ENCODE results near the gene DAPK2. TPM values are rescaled to one million over a fixed set of nuclear protein-coding genes. Genes with fewer than 3 reads are reported as not detected.
A peak's percentile ranks its signal among the peaks of the same experiment; 100 is the strongest.

The DAPK2 gene
- total and polyA plus RNA-seq, 2 of the 13 experiments (the other 11 are each of a cell fraction or from before 2014, with no cell fraction given), result 0.33 to 0.63 TPM

DNA sequence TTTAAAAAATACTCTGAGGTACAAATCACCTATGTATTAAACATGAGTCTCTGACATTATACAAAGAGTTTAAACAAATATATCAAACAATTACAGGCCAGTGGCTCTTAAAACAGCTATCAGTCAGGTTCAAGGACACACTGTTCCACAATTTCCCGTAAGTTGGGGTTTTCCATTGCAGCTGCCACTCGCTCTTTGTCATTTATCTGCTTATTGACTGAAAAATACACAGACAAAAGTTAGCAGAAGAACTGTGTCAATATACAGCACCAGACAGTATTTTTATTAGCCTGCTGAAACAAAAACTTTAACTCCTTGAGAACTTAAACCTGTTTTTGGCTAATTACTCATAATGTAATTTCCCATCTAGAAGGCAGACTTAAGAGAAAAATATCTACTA is 26.5 kb upstream of the DAPK2 start (continued):
- no peak for TF ChIP-seq HDAC6 (IDR thresholded peaks at IDR 0.05; ENCODE audit: low read depth, low read length)
- TF ChIP-seq ZNF44 (CRISPR knock-in tag; IDR thresholded peaks at IDR 0.05), result no peak
- no peak for TF ChIP-seq ZNF891 (CRISPR knock-in tag; IDR thresholded peaks at IDR 0.05)
- no peak for TF ChIP-seq TRIM24 (CRISPR knock-in tag; IDR thresholded peaks at IDR 0.05)
- no peak for TF ChIP-seq SOX6 (IDR thresholded peaks at IDR 0.05)
- TF ChIP-seq SOX6 (CRISPR knock-in tag; IDR thresholded peaks at IDR 0.05), result peak; percentile 99
- TF ChIP-seq, protein P1, sequence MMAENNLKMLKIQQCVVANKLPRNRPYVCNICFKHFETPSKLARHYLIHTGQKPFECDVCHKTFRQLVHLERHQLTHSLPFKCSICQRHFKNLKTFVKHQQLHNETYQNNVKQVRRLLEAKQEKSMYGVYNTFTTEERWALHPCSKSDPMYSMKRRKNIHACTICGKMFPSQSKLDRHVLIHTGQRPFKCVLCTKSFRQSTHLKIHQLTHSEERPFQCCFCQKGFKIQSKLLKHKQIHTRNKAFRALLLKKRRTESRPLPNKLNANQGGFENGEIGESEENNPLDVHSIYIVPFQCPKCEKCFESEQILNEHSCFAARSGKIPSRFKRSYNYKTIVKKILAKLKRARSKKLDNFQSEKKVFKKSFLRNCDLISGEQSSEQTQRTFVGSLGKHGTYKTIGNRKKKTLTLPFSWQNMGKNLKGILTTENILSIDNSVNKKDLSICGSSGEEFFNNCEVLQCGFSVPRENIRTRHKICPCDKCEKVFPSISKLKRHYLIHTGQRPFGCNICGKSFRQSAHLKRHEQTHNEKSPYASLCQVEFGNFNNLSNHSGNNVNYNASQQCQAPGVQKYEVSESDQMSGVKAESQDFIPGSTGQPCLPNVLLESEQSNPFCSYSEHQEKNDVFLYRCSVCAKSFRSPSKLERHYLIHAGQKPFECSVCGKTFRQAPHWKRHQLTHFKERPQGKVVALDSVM (CRISPR knock-in tag; IDR thresholded peaks at IDR 0.05), result no peak
- TF ChIP-seq HNF4A (CRISPR knock-in tag; IDR thresholded peaks at IDR 0.05), result peak; percentile 69
- no peak for TF ChIP-seq CC2D1A (CRISPR knock-in tag; IDR thresholded peaks at IDR 0.05)
- TF ChIP-seq ZNF7 (CRISPR knock-in tag; IDR thresholded peaks at IDR 0.05), result peak; percentile 47; the same call in 1 of the 2 replicates
- peak; percentile 84 for TF ChIP-seq NR2F6 (IDR thresholded peaks at IDR 0.05)
- peak; percentile 82 for TF ChIP-seq NR2F6 (CRISPR knock-in tag; IDR thresholded peaks at IDR 0.05)
- peak; percentile 57 for TF ChIP-seq ASH2L (IDR thresholded peaks at IDR 0.05; ENCODE audit: insufficient read length, low read depth, low read length)
- no peak for TF ChIP-seq ZNF260 (CRISPR knock-in tag; IDR thresholded peaks at IDR 0.05; ENCODE audit: borderline replicate concordance, low read depth)
- peak; percentile 75; the same call in 1 of the 2 replicates for TF ChIP-seq FOXA1 (IDR thresholded peaks at IDR 0.05)
- TF ChIP-seq FOXA1 (CRISPR knock-in tag; IDR thresholded peaks at IDR 0.05), result peak; percentile 93
- peak; percentile 93; the same call in 1 of the 2 replicates for TF ChIP-seq RELA (CRISPR knock-in tag; IDR thresholded peaks at IDR 0.05)
- TF ChIP-seq, protein P2, sequence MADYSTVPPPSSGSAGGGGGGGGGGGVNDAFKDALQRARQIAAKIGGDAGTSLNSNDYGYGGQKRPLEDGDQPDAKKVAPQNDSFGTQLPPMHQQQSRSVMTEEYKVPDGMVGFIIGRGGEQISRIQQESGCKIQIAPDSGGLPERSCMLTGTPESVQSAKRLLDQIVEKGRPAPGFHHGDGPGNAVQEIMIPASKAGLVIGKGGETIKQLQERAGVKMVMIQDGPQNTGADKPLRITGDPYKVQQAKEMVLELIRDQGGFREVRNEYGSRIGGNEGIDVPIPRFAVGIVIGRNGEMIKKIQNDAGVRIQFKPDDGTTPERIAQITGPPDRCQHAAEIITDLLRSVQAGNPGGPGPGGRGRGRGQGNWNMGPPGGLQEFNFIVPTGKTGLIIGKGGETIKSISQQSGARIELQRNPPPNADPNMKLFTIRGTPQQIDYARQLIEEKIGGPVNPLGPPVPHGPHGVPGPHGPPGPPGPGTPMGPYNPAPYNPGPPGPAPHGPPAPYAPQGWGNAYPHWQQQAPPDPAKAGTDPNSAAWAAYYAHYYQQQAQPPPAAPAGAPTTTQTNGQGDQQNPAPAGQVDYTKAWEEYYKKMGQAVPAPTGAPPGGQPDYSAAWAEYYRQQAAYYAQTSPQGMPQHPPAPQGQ (CRISPR knock-in tag; IDR thresholded peaks at IDR 0.05; ENCODE audit: borderline replicate concordance), result no peak
- TF ChIP-seq ZSCAN9 (CRISPR knock-in tag; IDR thresholded peaks at IDR 0.05; ENCODE audit: borderline replicate concordance), result peak; percentile 59; the same call in 1 of the 2 replicates
- 0 out of 2 replicates have a peak, but pooled peaks have one; percentile 35 for TF ChIP-seq ZNF124 (CRISPR knock-in tag; IDR thresholded peaks at IDR 0.05)
- TF ChIP-seq, protein P3, sequence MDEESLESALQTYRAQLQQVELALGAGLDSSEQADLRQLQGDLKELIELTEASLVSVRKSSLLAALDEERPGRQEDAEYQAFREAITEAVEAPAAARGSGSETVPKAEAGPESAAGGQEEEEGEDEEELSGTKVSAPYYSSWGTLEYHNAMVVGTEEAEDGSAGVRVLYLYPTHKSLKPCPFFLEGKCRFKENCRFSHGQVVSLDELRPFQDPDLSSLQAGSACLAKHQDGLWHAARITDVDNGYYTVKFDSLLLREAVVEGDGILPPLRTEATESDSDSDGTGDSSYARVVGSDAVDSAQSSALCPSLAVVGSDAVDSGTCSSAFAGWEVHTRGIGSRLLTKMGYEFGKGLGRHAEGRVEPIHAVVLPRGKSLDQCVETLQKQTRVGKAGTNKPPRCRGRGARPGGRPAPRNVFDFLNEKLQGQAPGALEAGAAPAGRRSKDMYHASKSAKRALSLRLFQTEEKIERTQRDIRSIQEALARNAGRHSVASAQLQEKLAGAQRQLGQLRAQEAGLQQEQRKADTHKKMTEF (CRISPR knock-in tag; IDR thresholded peaks at IDR 0.05), result peak; percentile 92; the same call in 1 of the 2 replicates
- TF ChIP-seq, protein P4, sequence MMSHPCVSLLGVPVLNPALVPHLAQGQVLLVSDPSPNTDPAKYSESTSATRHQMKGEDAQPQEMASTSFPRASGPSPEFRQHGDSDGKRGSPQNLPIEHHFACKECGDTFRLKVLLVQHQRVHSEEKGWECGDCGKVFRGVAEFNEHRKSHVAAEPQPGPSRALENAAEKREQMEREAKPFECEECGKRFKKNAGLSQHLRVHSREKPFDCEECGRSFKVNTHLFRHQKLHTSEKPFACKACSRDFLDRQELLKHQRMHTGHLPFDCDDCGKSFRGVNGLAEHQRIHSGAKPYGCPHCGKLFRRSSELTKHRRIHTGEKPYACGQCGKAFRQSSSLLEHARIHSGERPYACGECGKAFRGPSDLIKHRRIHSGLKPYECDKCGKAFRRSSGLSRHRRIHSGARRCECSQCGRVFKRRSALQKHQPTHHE (CRISPR knock-in tag; IDR thresholded peaks at IDR 0.05; ENCODE audit: borderline replicate concordance), result no peak
- TF ChIP-seq, protein P5, sequence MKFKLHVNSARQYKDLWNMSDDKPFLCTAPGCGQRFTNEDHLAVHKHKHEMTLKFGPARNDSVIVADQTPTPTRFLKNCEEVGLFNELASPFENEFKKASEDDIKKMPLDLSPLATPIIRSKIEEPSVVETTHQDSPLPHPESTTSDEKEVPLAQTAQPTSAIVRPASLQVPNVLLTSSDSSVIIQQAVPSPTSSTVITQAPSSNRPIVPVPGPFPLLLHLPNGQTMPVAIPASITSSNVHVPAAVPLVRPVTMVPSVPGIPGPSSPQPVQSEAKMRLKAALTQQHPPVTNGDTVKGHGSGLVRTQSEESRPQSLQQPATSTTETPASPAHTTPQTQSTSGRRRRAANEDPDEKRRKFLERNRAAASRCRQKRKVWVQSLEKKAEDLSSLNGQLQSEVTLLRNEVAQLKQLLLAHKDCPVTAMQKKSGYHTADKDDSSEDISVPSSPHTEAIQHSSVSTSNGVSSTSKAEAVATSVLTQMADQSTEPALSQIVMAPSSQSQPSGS (CRISPR knock-in tag; IDR thresholded peaks at IDR 0.05), result no peak
- TF ChIP-seq RBAK (CRISPR knock-in tag; IDR thresholded peaks at IDR 0.05), result no peak
- TF ChIP-seq CEBPB (IDR thresholded peaks at IDR 0.05; ENCODE audit: borderline replicate concordance, low read depth, low read length), result peak; percentile 21; the same call in 1 of the 2 replicates
- peak; percentile 98 for TF ChIP-seq FOXA3 (CRISPR knock-in tag; IDR thresholded peaks at IDR 0.05)

Measured in HepG2 (cell line).